SK-N-SH (cell line): ENCODE measurements around the gene KLHL7. TPM values are rescaled to one million over a fixed set of nuclear protein-coding genes. Genes with fewer than 3 reads are reported as not detected.

Experiments used
- CTCF ChIP-seq: fragments of 200-600 bp; sonication (generic); IDR thresholded peaks from 2 replicates; pipeline ENCODE4 v1.6.1; 2017; ENCODE audit warnings: antibody characterized with exemption, mild to moderate bottlenecking, moderate library complexity
- EP300 ChIP-seq, 2 experiments: IDR thresholded peaks; 2 replicates each; pipeline versions ENCODE4 v1.4.0 to v1.6.1; 2012; ENCODE audit warnings: borderline replicate concordance in 1 of 2, low read depth in 1 of 2, low read length in 1 of 2
- EZH2phosphoT487 ChIP-seq: fragments of 200-600 bp; sonication (generic); IDR thresholded peaks from 2 replicates; pipeline ENCODE4 v1.6.1; 2017; ENCODE audit warnings: low read depth, mixed run types, mild to moderate bottlenecking, antibody characterized with exemption, moderate library complexity, borderline replicate concordance
- GABPA ChIP-seq: IDR thresholded peaks from 2 replicates; pipeline ENCODE4 v1.4.0; 2012; ENCODE audit warnings: low read depth, mild to moderate bottlenecking
- JUND ChIP-seq: IDR thresholded peaks from 2 replicates; pipeline ENCODE4 v1.4.0; 2012
- MAX ChIP-seq: IDR thresholded peaks from 2 replicates; pipeline ENCODE4 v1.4.0; 2012; ENCODE audit warnings: low read depth
- MEF2A ChIP-seq: IDR thresholded peaks from 2 replicates; pipeline ENCODE4 v1.4.0; 2012; ENCODE audit warnings: low read depth, borderline replicate concordance
- NRF1 ChIP-seq: IDR thresholded peaks from 2 replicates; pipeline ENCODE4 v1.6.1; 2012; ENCODE audit warnings: low read depth, mild to moderate bottlenecking, low read length
- REST ChIP-seq: IDR thresholded peaks from 2 replicates; pipeline ENCODE4 v1.6.1; 2012; ENCODE audit warnings: mild to moderate bottlenecking, low read depth, low read length, moderate library complexity
- RFX5 ChIP-seq: IDR thresholded peaks from 2 replicates; pipeline ENCODE4 v1.6.1; 2012; ENCODE audit warnings: mild to moderate bottlenecking, improper control_type of control experiment, low read length
- SIN3A ChIP-seq: IDR thresholded peaks from 2 replicates; pipeline ENCODE4 v1.6.1; 2012; ENCODE audit warnings: low read depth, mild to moderate bottlenecking, low read length, moderate library complexity, borderline replicate concordance
- TCF12 ChIP-seq: IDR thresholded peaks from 2 replicates; pipeline ENCODE4 v1.4.0; 2012
- TEAD4 ChIP-seq: IDR thresholded peaks from 2 replicates; pipeline ENCODE4 v1.4.0; 2012; ENCODE audit warnings: mild to moderate bottlenecking, borderline replicate concordance; ENCODE audit not compliant: insufficient read depth
- YY1 ChIP-seq: IDR thresholded peaks from 2 replicates; pipeline ENCODE4 v1.4.0; 2012; ENCODE audit warnings: low read depth, mild to moderate bottlenecking
- polyA plus RNA-seq, 3 experiments: library from polyadenylated mRNA; depleted of rRNA; stranded (reverse); fragments of >200 nt; gene quantifications; 2 replicates each; pipeline ENCODE4 v1.2.3, GENCODE V29; 2012

KLHL7 gene
- polyA plus RNA-seq, 1 of the 3 experiments (the other 2 are of a cell fraction) = 30.8 TPM

- TF ChIP-seq EZH2phosphoT487 (no peak), TCF12 (no peak), MAX (peak; percentile 9; the same call in 1 of the 2 replicates), TEAD4 (no peak), RFX5 (no peak), GABPA (no peak), MEF2A (no peak), YY1 (no peak), SIN3A (no peak), REST (no peak), EP300 (IDR thresholded peaks at IDR 0.05; ENCODE audit: borderline replicate concordance in 1 of 2, low read depth in 1 of 2, low read length in 1 of 2) (no peak), CTCF (peak; percentile 22), NRF1 (no peak), JUND (no peak)
- TF ChIP-seq, all 33 proteins: peak for 5
Measured at GRCh38 chr7:23106057-23106822, 655 bp downstream of the KLHL7 start (continued).
